ENCODE measurements around the gene SYTL4.

Gene SYTL4

GRCh38 chrX:100648458-100649417 lies 83.2 kb downstream of the SYTL4 start:
- no peak for DNase-seq (ENCODE audit: low spot score)

- no peak for DNase-seq (ENCODE audit: low spot score)
Measured at GRCh38 chrX:100647739-100648138, 84.2 kb downstream of the SYTL4 start.

DNA sequence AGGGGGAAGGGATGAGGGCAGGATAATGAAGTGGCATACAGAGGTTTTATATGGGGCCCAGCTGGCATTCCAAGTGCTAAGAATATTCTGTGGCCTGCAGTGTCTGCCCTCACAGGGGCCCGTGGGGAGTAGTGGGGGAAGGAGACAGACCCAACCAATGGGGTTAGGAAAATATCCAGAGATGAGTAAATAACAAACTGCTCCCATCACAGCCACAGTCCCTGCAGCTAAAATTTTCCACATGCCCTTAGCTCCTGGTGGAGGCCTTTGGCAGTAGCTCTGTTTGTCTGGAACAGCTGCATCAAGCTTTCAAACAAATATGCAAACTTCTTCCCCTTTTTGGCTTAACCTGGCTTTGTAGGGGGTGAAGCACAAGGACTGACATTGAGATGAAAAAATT lies 84.8 kb downstream of the SYTL4 start:
- no peak for DNase-seq (ENCODE audit: low spot score)

DNA sequence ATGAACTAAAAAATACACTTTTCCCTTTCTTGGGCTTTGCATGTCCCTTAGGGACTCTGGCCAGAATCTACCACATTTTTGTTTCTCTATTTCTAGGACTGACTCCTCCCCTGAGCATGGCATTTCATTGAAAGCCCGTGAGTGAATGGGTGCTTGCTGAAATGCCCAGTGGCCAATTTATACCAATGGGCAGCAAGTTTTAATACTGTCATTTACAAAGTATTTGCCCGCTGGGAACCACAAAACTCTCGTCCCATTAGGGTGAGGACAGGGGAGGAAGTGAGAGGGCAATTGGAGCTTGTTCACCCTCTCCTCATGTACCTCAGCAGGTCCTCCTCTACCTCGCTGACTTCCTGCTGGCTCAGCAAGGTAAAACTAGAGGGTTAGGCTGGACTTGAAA lies 86.8 kb downstream of the SYTL4 start:
- DNase-seq (ENCODE audit: low spot score), result no peak

DNA sequence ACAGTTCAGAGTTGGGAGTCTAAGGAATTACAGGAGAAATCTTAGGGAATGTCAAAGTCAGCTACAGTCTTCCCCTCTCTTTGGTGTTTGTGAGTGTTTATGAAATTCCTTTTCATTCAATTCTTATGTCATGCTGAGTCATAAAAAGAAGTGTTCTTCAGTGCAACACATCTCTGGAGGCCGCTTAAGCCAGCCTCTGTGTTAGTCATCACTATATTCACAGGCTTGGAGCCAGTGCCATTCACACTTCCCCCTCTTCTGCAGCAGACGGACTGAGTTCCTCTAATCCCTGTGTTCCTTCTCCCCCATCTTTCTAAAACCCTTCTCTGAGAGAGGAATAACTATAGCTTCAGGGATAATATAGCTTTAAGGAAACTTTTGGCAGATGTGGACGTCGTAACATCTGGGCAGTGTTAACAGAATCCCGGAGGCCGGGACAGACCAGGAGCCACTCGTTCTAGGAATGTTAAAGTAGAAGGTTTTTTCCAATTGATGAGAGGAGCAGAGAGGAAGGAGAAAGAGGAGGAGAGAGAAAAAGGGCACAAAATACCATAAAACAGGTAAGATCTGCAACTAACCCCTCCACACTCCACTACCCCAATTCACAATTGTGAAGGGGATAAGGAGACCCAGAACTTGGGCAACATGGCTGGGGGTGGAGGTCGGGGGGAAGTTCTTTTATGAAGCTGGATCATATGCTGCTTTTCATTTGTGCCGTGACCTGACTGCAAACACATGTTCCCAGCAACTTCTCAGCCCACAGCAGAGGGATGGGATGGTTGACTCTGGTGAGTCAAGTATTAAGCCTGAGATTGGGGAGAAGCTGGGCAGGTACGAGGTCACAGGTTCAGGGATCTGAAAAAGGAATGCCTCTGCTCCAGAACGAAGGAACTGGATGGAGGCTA lies 87.7 kb downstream of the SYTL4 start, which contains the start of gene SRPX2:
Gene SRPX2 (plus strand): TSS at position 244 of the 905 bp plus-strand sequence. CDS start 2,124 bp downstream, outside the sequence.
- DNase-seq (ENCODE audit: low spot score), result no peak

GRCh38 chrX:100643212-100643611 lies 88.7 kb downstream of the SYTL4 start:
- DNase-seq (ENCODE audit: low spot score), result no peak

GRCh38 chrX:100642290-100642689 lies 89.6 kb downstream of the SYTL4 start:
- no peak for DNase-seq (ENCODE audit: low spot score)

DNA sequence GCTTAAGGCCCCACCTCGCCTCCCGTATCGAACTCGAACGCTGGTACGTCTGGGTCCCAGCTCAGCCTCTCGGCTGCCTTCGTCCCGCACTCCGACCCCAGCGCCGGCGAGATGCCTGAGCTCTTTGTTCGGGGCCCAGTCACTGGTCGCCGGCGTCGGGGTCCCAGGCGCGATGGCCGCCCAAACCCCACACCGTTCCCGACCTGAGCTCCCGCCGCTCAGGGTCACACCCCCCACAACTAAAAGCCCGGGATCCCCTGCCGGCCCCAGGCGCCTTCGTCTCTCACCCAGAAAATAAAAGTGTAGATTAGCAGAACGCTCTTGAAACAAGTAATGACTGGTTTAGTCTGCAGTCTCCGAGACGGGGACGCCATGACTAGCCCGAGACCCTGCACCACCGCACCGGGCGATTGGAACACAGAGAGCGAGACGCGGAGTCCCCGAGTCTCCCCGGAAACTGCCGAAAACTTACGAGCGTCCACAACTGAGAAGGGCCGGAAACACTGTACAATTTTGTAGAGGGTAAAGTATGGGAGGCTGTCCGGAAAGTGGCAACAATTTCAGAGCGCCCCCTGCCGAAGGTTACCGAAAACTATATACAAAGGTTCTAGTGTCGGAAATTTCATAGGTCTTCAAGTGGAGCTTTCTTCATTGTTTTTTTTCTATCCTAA lies 95.5 kb downstream of the SYTL4 start, which contains the start of gene TSPAN6:
Gene TSPAN6 (minus strand): TSS at position 486 of the 671 bp plus-strand sequence. CDS start 112 bp downstream, at position 374.
- DNase-seq (ENCODE audit: low spot score), result peak; percentile 71

DNA sequence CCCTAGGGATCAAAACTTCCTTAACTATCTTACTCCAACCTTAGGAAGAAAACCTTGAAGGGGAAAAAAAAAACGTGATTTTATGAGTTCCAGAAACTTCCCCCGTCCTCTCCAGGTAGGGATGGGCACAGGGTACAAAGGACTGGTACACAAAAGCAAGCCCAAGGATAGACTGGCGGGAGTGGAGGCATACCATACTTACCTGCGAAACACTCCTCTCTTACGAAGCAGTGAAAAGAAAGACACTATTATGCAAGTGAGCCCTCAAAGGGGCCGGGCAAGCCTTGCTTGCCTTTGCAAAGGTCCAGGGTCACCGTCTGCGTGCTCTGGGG lies 96.0 kb downstream of the SYTL4 start:
- no peak for DNase-seq (ENCODE audit: low spot score)

DNA sequence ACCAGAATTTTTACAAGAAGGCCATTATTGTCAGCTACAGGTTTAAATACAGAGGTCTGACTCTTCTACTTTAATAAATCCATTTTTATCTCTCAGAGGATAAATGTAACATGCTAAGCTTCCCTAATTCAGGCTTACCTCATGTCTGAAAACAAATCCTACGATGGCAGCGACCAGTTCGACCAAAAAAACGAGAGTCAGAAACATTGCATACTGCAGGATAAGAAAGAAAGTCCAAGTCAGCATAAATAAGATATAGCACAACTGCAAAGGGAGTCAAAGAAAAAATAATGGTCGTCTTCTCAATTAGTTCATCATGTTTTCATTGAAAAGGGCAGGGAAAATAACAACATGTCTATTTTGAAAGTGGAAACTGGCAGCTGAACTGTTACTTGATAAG lies 96.9 kb downstream of the SYTL4 start:
- DNase-seq (ENCODE audit: low spot score), result no peak

GRCh38 chrX:100625985-100626491 lies 105.9 kb downstream of the SYTL4 start:
- no peak for DNase-seq (ENCODE audit: low spot score)

All from CD4-positive, alpha-beta T cell treated with Interleukin-6 at 100 ng/mL for 8 hours (primary cell).